Stomach (tissue), 9 donors: ENCODE measurements around the gene KRTAP9-2. TPM values are rescaled to one million over a fixed set of nuclear protein-coding genes. Genes with fewer than 3 reads are reported as not detected.
"Not testable (repeated sequence)": the region's sequence is repeated elsewhere in the genome, so short reads cannot be mapped to it uniquely, and the experiment has no call there.

Experiments used
- DNase-seq, 2 donors: peaks; one replicate each; pipeline versions ENCODE4 v3.0.0 to v3.0.0-alpha.2; 2013 to 2019
- H3K27ac ChIP-seq, 5 donors: fragments of 200-600 bp in 4 of 5; sonication (generic) in 4 of 5; one replicate each; pipeline ENCODE4 v1.5.1; 2013 to 2019; ENCODE audit warnings: mild to moderate bottlenecking in 1 of 5, moderate library complexity in 1 of 5
- H3K27me3 ChIP-seq, 3 donors: fragments of 200-600 bp; sonication (generic); one replicate each; pipeline ENCODE4 v1.5.1; 2017 to 2019; ENCODE audit warnings: mixed run types in 1 of 3
- H3K36me3 ChIP-seq, 4 donors: fragments of 200-600 bp; sonication (generic); 1 replicate in 3 of 4; 2 replicates in 1 of 4; pipeline ENCODE4 v1.5.1; 2016 to 2019
- H3K4me1 ChIP-seq, 4 donors: fragments of 200-600 bp; sonication (generic); one replicate each; pipeline ENCODE4 v1.5.1; 2016 to 2019
- H3K4me3 ChIP-seq, 4 donors: fragments of 200-600 bp; sonication (generic) in 3 of 4; one replicate each; pipeline ENCODE4 v1.5.1; 2016 to 2019; ENCODE audit warnings: mild to moderate bottlenecking in 1 of 4
- H3K9me3 ChIP-seq, 4 donors: fragments of 200-600 bp; sonication (generic); one replicate each; pipeline ENCODE4 v1.5.1; 2016 to 2019
- EP300 ChIP-seq: sonication (generic); formaldehyde crosslinking; IDR thresholded peaks from one replicate; pipeline ENCODE4 v1.6.1; 2017; ENCODE audit warnings: antibody characterized with exemption
- POLR2A ChIP-seq, 4 donors: fragments of 450-650 bp; IDR thresholded peaks; one replicate each; pipeline ENCODE4 v1.6.1; 2016; ENCODE audit warnings: antibody characterized with exemption in 4 of 4, control low read depth in 2 of 4, mild to moderate bottlenecking in 1 of 4, moderate library complexity in 1 of 4
- POLR2AphosphoS5 ChIP-seq, 3 donors: sonication (generic); formaldehyde crosslinking; IDR thresholded peaks; one replicate each; pipeline ENCODE4 v1.6.1; 2016; ENCODE audit warnings: antibody characterized with exemption in 3 of 3
- WGBS, 5 donors: extraction: QIAGEN DNeasy Blood & Tissue Kit in 3 of 5; methylation state at CpG; one replicate each; pipeline versions ENCODE4 v1.1.5 to v1.1.7; 2013 to 2018; 5-methylcytosine and 5-hydroxymethylcytosine counted together
- intact Hi-C: fragments of 100-400 bp; cut with DNase I; formaldehyde crosslinking; loops from one replicate; pipeline ENCODE4 v1.15.1; 2023; ENCODE audit warnings: low total_unique reads
- polyA plus RNA-seq, 3 donors: library from polyadenylated mRNA; stranded (reverse); fragments of 200-250 nt; gene quantifications; one replicate each; pipeline ENCODE4 v1.2.3, GENCODE V29; 2013
- total RNA-seq, 5 donors: library from RNA; depleted of rRNA; stranded (reverse); fragments of >200 nt; gene quantifications; one replicate each; pipeline versions ENCODE4 v1.1.0 to v1.2.3, GENCODE V29; 2014 to 2016
- TF ChIP-seq, protein P1 (sequence below), 7 experiments: fragments of 450-650 bp in 4 of 7; fragments of 200-600 bp in 3 of 7; sonication (generic) in 3 of 7; IDR thresholded peaks; one replicate each; pipeline ENCODE4 v1.5.1; 2016 to 2019; ENCODE audit warnings: antibody characterized with exemption in 7 of 7, control low read depth in 2 of 7, mild to moderate bottlenecking in 1 of 7
- donor health status: healthy with polysubstance abuse.
- donor health status: Bipolar disorder and iron deficiency.
- donor health status: healthy.

KRTAP9-2 gene
- total and polyA plus RNA-seq, 8 donors, result not detected

DNA sequence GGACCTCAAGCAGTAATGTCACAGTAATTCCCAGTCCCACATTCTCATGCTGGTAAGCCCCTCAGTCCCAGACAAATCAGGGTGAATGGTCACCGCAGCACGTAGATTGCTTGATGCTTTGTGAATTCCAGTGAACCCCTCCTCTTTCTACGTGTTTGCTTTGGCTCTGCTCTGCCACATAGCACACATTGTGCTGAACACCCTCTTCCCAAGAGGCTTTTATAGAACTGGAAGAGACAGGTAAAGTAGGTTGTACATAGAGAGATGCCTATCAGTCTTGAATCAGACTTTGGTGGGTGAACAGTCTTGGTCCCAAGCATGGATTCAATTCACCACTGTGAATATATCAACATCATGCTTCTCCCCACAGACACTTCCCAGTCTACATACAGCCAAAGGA is 38.2 kb downstream of the KRTAP9-2 start:
- no peak for TF ChIP-seq EP300
- no peak for TF ChIP-seq POLR2AphosphoS5 (IDR thresholded peaks at IDR 0.05)
- TF ChIP-seq, protein P1, sequence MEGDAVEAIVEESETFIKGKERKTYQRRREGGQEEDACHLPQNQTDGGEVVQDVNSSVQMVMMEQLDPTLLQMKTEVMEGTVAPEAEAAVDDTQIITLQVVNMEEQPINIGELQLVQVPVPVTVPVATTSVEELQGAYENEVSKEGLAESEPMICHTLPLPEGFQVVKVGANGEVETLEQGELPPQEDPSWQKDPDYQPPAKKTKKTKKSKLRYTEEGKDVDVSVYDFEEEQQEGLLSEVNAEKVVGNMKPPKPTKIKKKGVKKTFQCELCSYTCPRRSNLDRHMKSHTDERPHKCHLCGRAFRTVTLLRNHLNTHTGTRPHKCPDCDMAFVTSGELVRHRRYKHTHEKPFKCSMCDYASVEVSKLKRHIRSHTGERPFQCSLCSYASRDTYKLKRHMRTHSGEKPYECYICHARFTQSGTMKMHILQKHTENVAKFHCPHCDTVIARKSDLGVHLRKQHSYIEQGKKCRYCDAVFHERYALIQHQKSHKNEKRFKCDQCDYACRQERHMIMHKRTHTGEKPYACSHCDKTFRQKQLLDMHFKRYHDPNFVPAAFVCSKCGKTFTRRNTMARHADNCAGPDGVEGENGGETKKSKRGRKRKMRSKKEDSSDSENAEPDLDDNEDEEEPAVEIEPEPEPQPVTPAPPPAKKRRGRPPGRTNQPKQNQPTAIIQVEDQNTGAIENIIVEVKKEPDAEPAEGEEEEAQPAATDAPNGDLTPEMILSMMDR (IDR thresholded peaks at IDR 0.05), result no peak
- no peak for TF ChIP-seq POLR2A (IDR thresholded peaks at IDR 0.05)
- no peak for DNase-seq
- H3K27me3 ChIP-seq, result peaks cover 0 to under 1% (median 0%) of the 10 kb centered on the region in 3 donors
- H3K9me3 ChIP-seq, result no peaks in the 10 kb centered on the region
- H3K4me3 ChIP-seq, result no peak overlapping the region
- H3K36me3 ChIP-seq, result no peaks in the 10 kb centered on the region
- intact Hi-C loops, result no loop called here
- no peak overlapping the region for H3K27ac ChIP-seq
- WGBS, 5 donors, result 32 to 63% (median 40%) methylated on average over 3 of the region's 3 CpGs
- no peaks in the 10 kb centered on the region for H3K4me1 ChIP-seq

GRCh38 chr17:41265078-41265477 is 38.6 kb downstream of the KRTAP9-2 start, which contains the start of gene KRTAP9-6:
Gene KRTAP9-6, plus strand, starts transcription at chr17:41265378. Its CDS starts 0 bp downstream, at chr17:41265378.
- DNase-seq, result no peak
- Histone ChIP-seq H3K4me1 (no peaks in the 10 kb centered on the region), H3K4me3 (no peak within 1 kb of the TSS), H3K27me3 (no peaks in the 10 kb centered on the region), H3K27ac (no peak within 1 kb of the TSS), H3K36me3 (no peaks in the 10 kb centered on the region), H3K9me3 (no peaks in the 10 kb centered on the region)
- WGBS, 5 donors, result 43 to 58% (median 50%) methylated on average over 2 of the region's 2 CpGs
- intact Hi-C loops, result no loop called here
- TF ChIP-seq POLR2AphosphoS5 (IDR thresholded peaks at IDR 0.05) (no peak), EP300 (no peak), POLR2A (IDR thresholded peaks at IDR 0.05) (no peak)
- TF ChIP-seq, protein P1 (IDR thresholded peaks at IDR 0.05), result no peak

- Histone ChIP-seq H3K27me3 (no peaks in the 10 kb centered on the region), H3K36me3 (no peaks in the 10 kb centered on the region), H3K9me3 (no peaks in the 10 kb centered on the region), H3K4me1 (no peaks in the 10 kb centered on the region), H3K27ac (no peak overlapping the region), H3K4me3 (no peak overlapping the region)
- WGBS, 5 donors, result 83 to 91% (median 86%) methylated on average over 3 of the region's 3 CpGs; no CpG with 5 or more reads in 2 of the 5 donors
- no peak for DNase-seq
- TF ChIP-seq EP300 (no peak), POLR2AphosphoS5 (IDR thresholded peaks at IDR 0.05) (no peak), POLR2A (IDR thresholded peaks at IDR 0.05) (no peak)
- TF ChIP-seq, protein P1 (IDR thresholded peaks at IDR 0.05), result no peak
- intact Hi-C loops, result no loop called here
Measured at GRCh38 chr17:41267711-41268110, 41.3 kb downstream of the KRTAP9-2 start.

GRCh38 chr17:41271323-41271722 is 44.9 kb downstream of the KRTAP9-2 start:
- intact Hi-C loops, result not testable (repeated sequence)
- WGBS, 5 donors, result 33% methylated on average over 1 of the region's 1 CpG; no CpG with 5 or more reads in 4 of the 5 donors

DNA sequence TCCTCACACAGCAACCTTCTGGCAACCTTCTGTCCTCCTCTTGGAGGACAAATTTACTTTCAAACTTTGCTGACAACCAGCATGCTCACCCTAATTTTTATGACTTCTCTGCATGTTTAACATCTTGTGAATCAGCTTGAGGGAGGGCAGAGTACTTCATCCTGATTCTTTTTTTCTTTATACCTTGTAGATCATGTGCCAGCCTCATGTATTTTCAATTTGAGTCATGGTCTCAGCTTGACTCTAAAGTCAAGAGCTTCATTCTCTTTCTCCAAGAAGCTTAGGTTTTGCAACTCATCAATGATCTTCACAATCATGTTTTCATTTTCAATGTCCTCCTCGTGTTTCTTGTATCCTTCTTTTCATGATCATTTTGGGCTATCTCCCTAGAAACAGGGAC is 45.4 kb downstream of the KRTAP9-2 start:
- intact Hi-C loops, result no loop called here
- H3K27me3 ChIP-seq, result peaks cover 0 to 7% (median 0%) of the 10 kb centered on the region in 3 donors
- no peak for TF ChIP-seq EP300
- no peak for TF ChIP-seq POLR2A (IDR thresholded peaks at IDR 0.05)
- no peak overlapping the region for H3K4me3 ChIP-seq
- no peak for DNase-seq
- WGBS, 5 donors, result 52 to 64% (median 57%) methylated on average over 1 of the region's 1 CpG; no CpG with 5 or more reads in 2 of the 5 donors
- no peak overlapping the region for H3K27ac ChIP-seq
- H3K9me3 ChIP-seq, result no peaks in the 10 kb centered on the region
- no peaks in the 10 kb centered on the region for H3K4me1 ChIP-seq
- H3K36me3 ChIP-seq, result no peaks in the 10 kb centered on the region

More at GRCh38 chr17:41271323-41271722, 44.9 kb downstream of the KRTAP9-2 start:
- DNase-seq, H3K4me1 ChIP-seq, H3K36me3 ChIP-seq, H3K9me3 ChIP-seq, H3K4me3 ChIP-seq, H3K27me3 ChIP-seq, H3K27ac ChIP-seq: not testable (repeated sequence)

DNA sequence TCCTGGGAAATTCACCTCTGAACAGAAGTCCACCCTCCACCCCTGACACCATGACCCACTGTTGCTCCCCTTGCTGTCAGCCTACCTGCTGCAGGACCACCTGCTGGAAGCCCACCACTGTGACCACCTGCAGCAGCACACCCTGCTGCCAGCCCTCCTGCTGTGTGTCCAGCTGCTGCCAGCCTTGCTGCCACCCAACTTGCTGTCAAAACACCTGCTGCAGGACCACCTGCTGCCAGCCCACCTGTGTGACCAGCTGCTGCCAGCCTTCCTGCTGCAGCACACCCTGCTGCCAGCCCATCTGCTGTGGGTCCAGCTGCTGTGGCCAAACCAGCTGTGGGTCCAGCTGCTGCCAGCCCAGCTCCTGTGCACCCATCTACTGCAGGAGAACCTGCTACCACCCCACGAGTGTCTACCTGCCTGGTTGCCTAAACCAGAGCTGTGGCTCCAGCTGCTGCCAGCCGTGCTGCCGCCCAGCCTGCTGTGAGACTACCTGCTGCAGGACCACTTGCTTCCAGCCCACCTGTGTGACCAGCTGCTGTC is 49.3 kb downstream of the KRTAP9-2 start, which contains the start of gene KRTAP9-7:
TSS of gene KRTAP9-7 (plus strand) at position 51 of the 543 bp plus-strand sequence. CDS start at position 51, 0 bp downstream.
- H3K4me3 ChIP-seq, DNase-seq, H3K36me3 ChIP-seq, intact Hi-C loops, H3K4me1 ChIP-seq, H3K9me3 ChIP-seq, H3K27ac ChIP-seq: not testable (repeated sequence)
- WGBS, 5 donors, result 50 to 81% (median 71%) methylated on average over 2 to 3 of the region's 3 CpGs
- peaks cover 0 to 12% (median 0%) of the 10 kb centered on the region in 3 donors for H3K27me3 ChIP-seq
